Measurements from ENCODE around the gene CCDC183.
"Not testable (repeated sequence)": the region's sequence is repeated elsewhere in the genome, so short reads cannot be mapped to it uniquely, and the experiment has no call there.

The CCDC183 gene

DNA sequence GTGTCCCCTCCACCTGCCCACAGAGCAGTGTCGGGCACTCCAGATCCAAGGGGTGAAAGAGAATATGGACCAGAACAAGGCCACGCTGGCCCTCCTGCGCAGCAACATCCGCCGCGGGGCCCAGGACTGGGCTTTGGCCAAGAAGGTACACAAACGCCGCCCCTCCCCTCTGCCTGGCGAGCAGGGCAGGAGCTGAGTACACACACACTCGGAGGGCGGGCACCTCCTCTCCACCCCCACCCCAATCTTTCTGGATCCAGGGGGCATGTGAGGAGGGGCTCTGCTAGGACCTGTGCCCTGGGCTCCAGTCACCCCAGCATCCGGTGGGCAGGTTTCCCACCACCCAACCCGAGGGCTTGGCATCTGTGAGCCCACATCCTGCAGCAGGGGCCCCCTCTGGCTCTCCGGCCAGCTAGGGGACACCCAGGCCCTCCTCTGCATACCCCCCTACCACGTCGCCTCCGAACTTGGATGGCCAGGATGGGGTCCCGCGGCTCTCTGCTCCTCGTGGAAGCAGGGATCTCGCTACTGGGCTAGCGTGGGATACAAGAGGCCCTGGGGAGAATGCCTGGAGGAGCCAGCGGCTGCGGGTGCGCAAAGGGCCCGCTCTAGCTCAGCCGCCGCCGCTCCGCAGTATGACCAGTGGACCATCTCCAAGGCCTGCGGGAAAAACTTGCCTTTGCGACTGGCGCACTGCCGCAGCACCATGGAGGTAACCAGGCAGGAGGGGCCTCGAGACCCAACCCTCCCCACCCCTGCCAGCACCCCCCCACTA is 3.1 kb downstream of the CCDC183 start:
- no peak for DNase-seq (ENCODE audit: extremely low read depth in 1 of 2, low read depth in 1 of 2)

DNA sequence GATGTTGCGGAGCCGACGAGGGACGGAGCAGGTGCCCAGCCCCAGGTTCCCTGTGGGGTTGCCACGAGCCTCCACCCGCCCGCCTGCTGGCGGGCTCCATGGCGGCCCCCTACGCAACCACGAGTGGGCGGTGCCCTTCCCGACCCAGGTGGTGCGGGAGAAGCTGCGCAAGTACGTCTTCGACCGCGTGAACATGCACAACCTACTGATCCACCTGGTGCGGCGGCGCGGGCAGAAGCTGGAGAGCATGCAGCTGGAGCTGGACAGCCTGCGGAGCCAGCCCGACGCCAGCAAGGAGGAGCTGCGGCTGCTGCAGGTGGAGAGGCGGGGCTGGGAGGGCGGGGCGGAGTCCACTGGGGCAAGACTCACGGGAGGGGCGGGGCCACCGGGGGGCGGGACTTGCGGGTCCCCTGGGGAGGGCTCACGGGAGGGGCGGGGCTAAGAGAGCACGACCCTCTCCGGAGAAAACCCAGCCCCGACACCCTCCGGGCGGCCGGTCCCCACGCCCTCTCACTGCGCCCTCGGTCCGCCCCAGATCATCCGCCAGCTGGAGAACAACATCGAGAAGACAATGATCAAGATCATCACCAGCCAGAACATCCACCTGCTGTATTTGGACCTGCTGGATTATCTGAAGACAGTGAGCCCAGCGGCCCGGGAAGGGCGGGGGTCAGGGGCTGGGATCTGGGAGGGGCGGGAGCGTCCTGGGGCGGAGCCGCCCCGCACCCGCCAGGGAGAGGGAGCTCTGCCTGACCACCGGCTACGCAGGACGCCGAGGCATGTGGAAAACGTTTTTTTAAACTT is 3.9 kb downstream of the CCDC183 start:
- peak; percentile 76 to 89 for DNase-seq (ENCODE audit: extremely low read depth in 1 of 2, low read depth in 1 of 2)

GRCh38 chr9:136802321-136802720 is 6.2 kb downstream of the CCDC183 start:
- DNase-seq (ENCODE audit: extremely low read depth in 1 of 2, low read depth in 1 of 2): no peak

DNA sequence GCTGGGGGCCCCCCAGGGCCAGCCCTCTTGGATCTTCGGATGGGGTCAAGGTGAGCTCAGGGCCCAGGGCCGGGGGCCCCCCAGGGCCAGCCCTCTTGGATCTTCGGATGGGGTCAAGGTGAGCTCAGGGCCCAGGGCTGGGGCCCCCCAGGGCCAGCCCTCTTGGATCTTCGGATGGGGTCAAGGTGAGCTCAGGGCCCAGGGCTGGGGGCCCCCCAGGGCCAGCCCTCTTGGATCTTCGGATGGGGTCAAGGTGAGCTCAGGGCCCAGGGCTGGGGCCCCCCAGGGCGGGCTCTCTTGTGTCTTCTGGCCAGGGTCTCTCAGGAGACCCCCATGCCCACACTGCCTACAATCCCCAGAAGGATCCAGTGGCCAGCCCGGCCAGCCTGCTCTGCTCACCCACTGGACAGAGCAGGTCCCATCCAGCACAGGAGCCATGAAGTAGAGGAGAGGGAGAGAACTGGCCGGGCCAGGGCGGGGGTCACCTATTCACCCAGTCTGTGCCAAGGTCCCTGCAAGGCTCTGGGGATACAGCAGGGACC is 6.9 kb downstream of the CCDC183 start:
- DNase-seq (ENCODE audit: extremely low read depth in 1 of 2, low read depth in 1 of 2): not testable (repeated sequence)

DNA sequence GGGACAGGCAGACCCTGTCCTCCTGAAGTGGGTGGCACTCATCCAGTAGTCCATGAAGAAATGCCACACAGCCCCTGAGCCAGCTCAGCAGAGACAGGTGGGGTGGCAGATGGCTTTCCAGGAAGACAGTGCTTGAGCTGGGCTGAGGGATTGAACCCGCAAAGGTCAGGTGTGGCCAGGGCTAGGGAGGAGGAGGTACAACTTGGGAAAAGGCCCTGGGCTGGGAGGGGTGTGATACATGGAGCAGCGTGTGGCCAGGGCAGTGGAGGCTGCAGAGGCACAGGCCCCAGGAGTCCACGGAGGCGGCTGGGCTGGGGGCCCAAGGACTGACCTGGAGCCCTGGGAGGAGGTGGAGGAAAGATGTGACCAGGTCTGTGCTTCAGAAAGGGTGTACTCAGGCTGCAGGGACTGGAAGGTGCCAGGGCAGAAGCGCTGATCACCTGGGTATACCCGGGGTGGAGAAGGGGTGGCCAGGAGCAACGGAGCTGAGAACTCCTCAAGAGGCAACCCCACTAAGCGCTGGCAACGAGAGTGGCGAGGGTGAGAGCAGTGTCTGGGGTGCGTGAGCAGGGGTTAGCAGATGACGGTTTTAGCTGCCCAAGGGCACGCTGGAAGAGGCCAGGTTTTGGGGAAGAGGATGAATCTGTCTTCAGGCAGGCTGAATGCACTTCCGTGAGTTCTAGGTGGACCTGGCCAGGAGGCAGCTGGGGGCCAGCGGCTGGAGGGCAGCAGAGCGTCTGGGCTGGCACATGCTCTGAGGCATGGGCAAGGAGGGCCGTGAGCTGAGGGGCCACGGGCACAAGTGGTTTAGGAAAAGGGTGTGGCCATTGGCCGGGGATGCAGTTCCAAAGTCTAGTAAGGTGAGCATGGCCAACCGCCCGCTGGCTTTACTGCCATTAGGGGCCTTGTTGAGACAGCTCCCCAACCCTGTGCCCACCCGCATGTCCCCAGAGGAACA is 7.7 kb downstream of the CCDC183 start:
- no peak for DNase-seq (ENCODE audit: extremely low read depth in 1 of 2, low read depth in 1 of 2)

GRCh38 chr9:136804509-136805206 is 8.5 kb downstream of the CCDC183 start:
- DNase-seq (ENCODE audit: extremely low read depth in 1 of 2, low read depth in 1 of 2): no peak

- DNase-seq (ENCODE audit: extremely low read depth in 1 of 2, low read depth in 1 of 2): no peak
Measured at GRCh38 chr9:136805207-136805740, 9.1 kb downstream of the CCDC183 start.

DNA sequence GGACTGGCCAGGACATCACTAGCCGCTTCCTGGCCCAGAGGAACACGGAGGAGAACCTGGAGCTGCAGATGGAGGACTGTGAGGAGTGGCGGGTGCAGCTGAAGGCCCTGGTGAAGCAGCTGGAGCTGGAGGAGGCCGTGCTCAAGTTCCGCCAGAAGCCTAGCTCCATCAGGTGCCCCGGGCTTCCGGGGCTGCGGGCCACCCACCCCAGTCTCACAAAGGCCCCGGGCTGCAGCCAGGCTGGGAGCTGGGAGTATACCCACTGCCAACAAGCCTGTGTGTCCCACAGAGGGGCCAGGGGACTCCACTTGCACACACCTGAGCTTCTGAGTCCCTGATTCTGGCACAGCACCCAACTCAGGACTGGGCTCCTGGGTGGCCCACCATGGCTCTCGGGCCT is 9.9 kb downstream of the CCDC183 start:
- DNase-seq (ENCODE audit: extremely low read depth in 1 of 2, low read depth in 1 of 2): no peak

DNA sequence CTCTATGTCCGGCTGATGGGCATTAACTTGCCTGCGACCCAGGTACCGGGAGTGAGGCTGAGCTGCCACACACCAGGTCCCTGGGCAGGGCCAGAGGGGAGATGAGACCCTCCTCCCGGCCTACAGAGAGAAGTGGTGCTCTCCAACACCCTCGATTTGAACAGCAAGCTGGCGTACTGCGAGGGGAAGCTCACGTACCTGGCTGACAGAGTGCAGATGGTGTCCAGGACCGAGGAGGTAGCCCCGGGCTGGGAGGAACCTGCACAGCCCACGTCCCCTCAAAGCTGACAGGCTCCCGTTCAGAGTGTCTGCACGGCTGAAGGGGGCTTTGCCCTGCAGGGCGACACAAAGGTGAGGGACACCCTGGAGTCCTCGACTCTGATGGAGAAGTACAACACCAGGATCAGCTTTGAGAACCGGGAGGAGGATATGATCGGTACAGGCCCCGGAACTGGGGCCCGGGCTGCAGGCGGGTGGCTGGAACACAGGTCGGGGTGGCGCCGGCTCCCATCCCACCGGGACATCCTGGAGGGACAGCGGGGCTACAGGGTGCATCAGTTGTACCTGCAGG is 10.6 kb downstream of the CCDC183 start:
- DNase-seq (ENCODE audit: extremely low read depth in 1 of 2, low read depth in 1 of 2): no peak

GRCh38 chr9:136807281-136808074 is 11.3 kb downstream of the CCDC183 start, which contains the start of gene RABL6:
Gene RABL6, plus strand, starts transcription at chr9:136807948. Its CDS starts 249 bp downstream, at chr9:136808197.
- peak; percentile 42 to 71 for DNase-seq (ENCODE audit: extremely low read depth in 1 of 2, low read depth in 1 of 2)

GRCh38 chr9:136808075-136808805 is 12.1 kb downstream of the CCDC183 start:
- DNase-seq (ENCODE audit: extremely low read depth in 1 of 2, low read depth in 1 of 2): peak in 1 of 2 donors; percentile 40

GRCh38 chr9:136808806-136809158 is 12.6 kb downstream of the CCDC183 start:
- no peak for DNase-seq (ENCODE audit: extremely low read depth in 1 of 2, low read depth in 1 of 2)

DNA sequence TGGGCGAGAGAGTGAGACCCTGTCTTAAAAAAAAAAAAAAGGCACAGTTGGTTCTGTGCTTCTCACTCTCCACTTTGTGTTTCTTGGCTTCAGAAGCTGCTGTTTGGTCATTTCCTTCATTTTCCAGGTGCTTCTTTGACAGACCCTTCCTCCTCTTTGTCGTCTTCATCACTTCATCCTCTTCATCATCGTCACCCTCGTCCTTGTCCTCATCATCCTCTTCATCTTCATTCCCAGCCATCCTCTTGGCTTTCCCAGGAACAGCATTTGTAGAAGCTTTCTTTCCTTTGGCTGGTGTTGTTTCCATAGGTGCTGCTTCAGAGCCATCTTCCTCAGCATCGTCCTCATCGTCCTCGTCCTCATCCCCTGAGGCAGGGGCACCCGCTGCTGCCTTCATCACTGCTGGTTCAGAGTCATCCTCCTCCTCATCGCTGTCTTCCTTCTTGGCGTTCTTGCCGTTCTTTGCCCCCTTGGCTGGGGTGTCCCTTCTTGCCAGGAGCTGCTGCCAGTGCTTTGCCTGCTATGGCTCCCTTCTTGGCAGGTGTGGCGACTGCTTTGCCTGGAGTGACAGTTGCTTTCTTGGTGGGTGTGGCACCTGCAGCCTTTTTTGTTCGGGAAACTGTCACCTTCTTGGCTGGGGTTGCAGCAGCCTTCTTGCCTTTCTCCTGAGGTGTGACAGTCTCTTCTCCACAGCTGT is 18.7 kb downstream of the CCDC183 start:
- DNase-seq (ENCODE audit: extremely low read depth in 1 of 2, low read depth in 1 of 2): no peak

DNA sequence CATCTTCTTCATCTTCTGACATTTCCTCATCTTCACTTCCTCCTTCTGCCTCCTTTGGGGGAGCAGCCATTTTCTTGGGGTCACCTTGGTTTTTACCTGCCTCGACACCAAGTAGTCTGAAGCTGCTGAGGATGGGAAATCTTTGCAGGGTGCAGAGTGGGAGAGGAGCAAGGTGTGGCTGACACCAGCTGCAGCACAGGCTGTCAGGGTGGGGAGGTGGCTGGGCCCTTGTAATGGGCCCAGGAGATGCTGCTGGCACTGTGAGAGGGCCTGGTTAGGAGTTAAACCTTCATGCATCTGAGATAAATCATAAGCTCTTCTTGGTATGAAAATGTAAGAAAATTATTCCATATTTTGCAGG is 19.3 kb downstream of the CCDC183 start:
- DNase-seq (ENCODE audit: extremely low read depth in 1 of 2, low read depth in 1 of 2): no peak

DNA sequence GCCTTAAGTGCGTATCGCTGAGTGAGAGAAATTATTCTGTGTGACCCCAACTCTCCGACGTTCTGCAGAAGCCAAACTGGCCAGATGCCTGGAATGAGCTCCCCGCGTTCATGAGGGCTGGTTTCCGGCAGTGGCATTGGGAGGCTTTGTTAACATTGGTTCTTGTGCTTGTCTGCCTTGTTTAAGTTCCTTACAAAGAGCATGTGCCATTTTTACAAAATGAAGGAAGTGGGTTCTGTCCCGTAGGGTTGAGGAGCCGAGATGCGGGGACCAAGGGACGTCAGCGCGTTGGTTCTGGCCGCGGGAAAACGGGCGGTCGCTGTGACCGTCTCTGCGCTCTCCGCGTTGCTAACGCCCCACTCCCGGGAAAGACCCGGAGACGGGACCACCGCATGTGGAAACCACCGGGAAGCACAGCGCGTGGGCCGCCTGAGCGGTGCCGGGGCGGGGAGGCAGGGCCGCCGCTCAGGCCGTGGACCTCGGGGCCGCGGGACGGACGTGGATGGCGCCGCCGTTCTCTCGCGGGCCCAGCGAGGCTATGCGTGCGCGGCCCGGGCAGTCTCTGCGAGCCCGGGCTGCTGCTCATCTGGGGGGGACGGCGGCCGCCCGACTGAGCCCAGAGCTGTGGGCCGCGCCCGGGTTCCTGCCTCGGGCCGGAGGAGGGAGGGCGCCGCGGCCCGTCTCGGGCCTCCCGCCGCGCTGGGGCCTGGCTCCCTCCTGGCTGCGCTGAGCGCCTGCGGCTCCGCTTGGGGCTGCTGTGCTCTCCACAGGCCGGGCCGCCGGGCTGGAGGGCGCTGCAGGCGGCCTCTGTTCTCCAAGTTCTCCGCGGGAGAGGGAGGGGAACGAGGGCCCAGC is 25.1 kb downstream of the CCDC183 start:
- no peak for DNase-seq (ENCODE audit: extremely low read depth in 1 of 2, low read depth in 1 of 2)

- DNase-seq (ENCODE audit: extremely low read depth in 1 of 2, low read depth in 1 of 2): no peak
Measured at GRCh38 chr9:136821826-136822544, 25.8 kb downstream of the CCDC183 start.
